ENCODE results near the gene MAP3K20. TPM values are rescaled to one million over a fixed set of nuclear protein-coding genes. Genes with fewer than 3 reads are reported as not detected.

MAP3K20 gene
- total RNA-seq, 1 experiment from 2014 or later = 15.2 TPM

- Mint-ChIP-seq H3K36me3 (no peaks in the 10 kb centered on the region), H3K4me3 (no peak overlapping the region), H3K4me1 (peaks cover 27% of the 10 kb centered on the region), H3K27ac (no peak overlapping the region), H3K27me3 (ENCODE audit: low read depth) (no peaks in the 10 kb centered on the region), H3K9me3 (no peaks in the 10 kb centered on the region)
- ChIA-PET POLR2A (interaction anchor here (0.6 kb wide), 1 partner anchor 28 kb away, joined by 4 read pairs; no protein-coding TSS in a partner anchor), CTCF (interaction anchor here (1.1 to 1.8 kb wide), 2 partner anchors 8 to 72 kb away, joined by 4 to 10 read pairs; no protein-coding TSS in a partner anchor)
- TF ChIP-seq FOXK1 (CRISPR knock-in tag; IDR thresholded peaks at IDR 0.05) (no peak), ZNF671 (CRISPR knock-in tag; IDR thresholded peaks at IDR 0.05) (no peak), ZNF425 (CRISPR knock-in tag; conservative IDR thresholded peaks at IDR 0.05) (no peak), IRF1 (CRISPR knock-in tag; IDR thresholded peaks at IDR 0.05) (no peak), ZNF396 (CRISPR knock-in tag; IDR thresholded peaks at IDR 0.05; ENCODE audit: borderline replicate concordance) (no peak), OVOL2 (CRISPR knock-in tag; IDR thresholded peaks at IDR 0.05; ENCODE audit: borderline replicate concordance) (no peak), SOX15 (CRISPR knock-in tag; IDR thresholded peaks at IDR 0.05) (no peak)
- ATAC-seq (no peak), DNase-seq (ENCODE audit: low spot score) (no peak)
Measured at GRCh38 chr2:173099271-173099670, 23.6 kb downstream of the MAP3K20 start.

- POLR2A ChIA-PET = no interaction called here
Measured at GRCh38 chr2:173099804-173100203, 24.2 kb downstream of the MAP3K20 start.

GRCh38 chr2:173101687-173102086 is 26.0 kb downstream of the MAP3K20 start:
- H3K36me3 Mint-ChIP-seq = no peaks in the 10 kb centered on the region
- H3K4me1 Mint-ChIP-seq = peaks cover 27% of the 10 kb centered on the region
- ChIA-PET CTCF (interaction anchor here (1.7 kb wide), 1 partner anchor 10 kb away, joined by 6 read pairs; no protein-coding TSS in a partner anchor), POLR2A (no interaction called here)
- ATAC-seq (no peak), DNase-seq (ENCODE audit: low spot score) (no peak)
- no peaks in the 10 kb centered on the region for H3K27me3 Mint-ChIP-seq (ENCODE audit: low read depth)
- H3K27ac Mint-ChIP-seq = no peak overlapping the region
- no peak overlapping the region for H3K4me3 Mint-ChIP-seq
- H3K9me3 Mint-ChIP-seq = no peaks in the 10 kb centered on the region
- TF ChIP-seq RELA (CRISPR knock-in tag; IDR thresholded peaks at IDR 0.05; ENCODE audit: borderline replicate concordance) = no peak
- no peak for TF ChIP-seq ZNF532 (CRISPR knock-in tag; IDR thresholded peaks at IDR 0.05; ENCODE audit: borderline replicate concordance)
- no peak for TF ChIP-seq EMX1 (CRISPR knock-in tag; IDR thresholded peaks at IDR 0.05)
- TF ChIP-seq ATF2 (CRISPR knock-in tag; IDR thresholded peaks at IDR 0.05; ENCODE audit: borderline replicate concordance, low read depth) = no peak
- no peak for TF ChIP-seq ARID4B (CRISPR knock-in tag; IDR thresholded peaks at IDR 0.05; ENCODE audit: borderline replicate concordance)
- no peak for TF ChIP-seq NR1H2 (CRISPR knock-in tag; IDR thresholded peaks at IDR 0.05)
- TF ChIP-seq ATF6 (CRISPR knock-in tag; IDR thresholded peaks at IDR 0.05) = no peak
- no peak for TF ChIP-seq OVOL2 (CRISPR knock-in tag; IDR thresholded peaks at IDR 0.05; ENCODE audit: borderline replicate concordance)
- no peak for TF ChIP-seq ZMAT4 (CRISPR knock-in tag; IDR thresholded peaks at IDR 0.05)

More at GRCh38 chr2:173099804-173100203, 24.2 kb downstream of the MAP3K20 start:
- Mint-ChIP-seq H3K27ac (no peak overlapping the region), H3K9me3 (no peaks in the 10 kb centered on the region), H3K36me3 (no peaks in the 10 kb centered on the region), H3K27me3 (ENCODE audit: low read depth) (no peaks in the 10 kb centered on the region), H3K4me1 (peaks cover 27% of the 10 kb centered on the region), H3K4me3 (no peak overlapping the region)
- ATAC-seq (no peak), DNase-seq (ENCODE audit: low spot score) (no peak)
- TF ChIP-seq ELF4 (CRISPR knock-in tag; IDR thresholded peaks at IDR 0.05; ENCODE audit: low read depth) = no peak
- CTCF ChIA-PET = interaction anchor here (1.1 to 1.8 kb wide), 2 partner anchors 8 to 72 kb away, joined by 4 to 10 read pairs; no protein-coding TSS in a partner anchor

Measured in WTC11 (cell line).